Measurements from ENCODE around the gene VIM.
A peak's percentile ranks its signal among the peaks of the same experiment; 100 is the strongest.

VIM gene

DNA sequence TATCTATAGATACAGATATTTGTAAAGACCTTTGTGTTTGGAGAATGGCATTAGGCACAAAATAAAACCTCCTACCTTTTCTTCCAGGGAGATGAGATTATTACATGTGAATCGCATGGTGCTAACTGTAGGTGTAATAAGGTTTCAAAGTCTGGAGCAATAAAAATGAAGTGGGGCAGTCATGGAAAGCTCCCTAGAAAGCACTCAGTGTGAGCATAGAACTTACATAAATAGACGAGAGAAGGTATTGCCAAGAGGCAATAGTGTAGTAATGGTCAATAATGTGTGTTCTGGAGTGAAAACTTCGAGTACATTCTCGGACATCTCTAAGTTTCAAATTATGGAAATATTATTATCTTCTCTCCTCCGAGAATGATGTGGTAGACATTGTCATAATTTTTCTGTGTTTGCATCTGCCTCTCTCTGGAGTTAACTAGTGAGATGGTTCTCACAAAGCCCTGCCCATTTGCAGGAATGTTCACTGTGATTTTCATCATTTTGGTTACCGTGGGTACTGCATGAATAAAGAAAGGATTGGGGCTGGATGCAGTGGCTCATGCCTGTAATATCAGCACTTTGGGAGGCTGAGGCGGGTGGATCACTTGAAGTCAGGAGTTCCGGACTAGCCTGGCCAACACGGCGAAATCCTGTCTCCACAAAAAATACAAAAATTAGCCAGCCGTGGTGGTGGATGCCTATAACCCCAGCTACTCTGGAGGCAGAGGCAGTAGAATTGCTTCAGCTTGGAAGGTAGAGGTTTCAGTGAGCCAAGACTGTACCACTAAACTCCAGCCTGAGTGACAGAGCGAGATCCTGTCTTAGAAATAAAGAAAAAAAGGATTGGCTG, 10.6 kb downstream of the VIM start:
- TF ChIP-seq, protein P1, sequence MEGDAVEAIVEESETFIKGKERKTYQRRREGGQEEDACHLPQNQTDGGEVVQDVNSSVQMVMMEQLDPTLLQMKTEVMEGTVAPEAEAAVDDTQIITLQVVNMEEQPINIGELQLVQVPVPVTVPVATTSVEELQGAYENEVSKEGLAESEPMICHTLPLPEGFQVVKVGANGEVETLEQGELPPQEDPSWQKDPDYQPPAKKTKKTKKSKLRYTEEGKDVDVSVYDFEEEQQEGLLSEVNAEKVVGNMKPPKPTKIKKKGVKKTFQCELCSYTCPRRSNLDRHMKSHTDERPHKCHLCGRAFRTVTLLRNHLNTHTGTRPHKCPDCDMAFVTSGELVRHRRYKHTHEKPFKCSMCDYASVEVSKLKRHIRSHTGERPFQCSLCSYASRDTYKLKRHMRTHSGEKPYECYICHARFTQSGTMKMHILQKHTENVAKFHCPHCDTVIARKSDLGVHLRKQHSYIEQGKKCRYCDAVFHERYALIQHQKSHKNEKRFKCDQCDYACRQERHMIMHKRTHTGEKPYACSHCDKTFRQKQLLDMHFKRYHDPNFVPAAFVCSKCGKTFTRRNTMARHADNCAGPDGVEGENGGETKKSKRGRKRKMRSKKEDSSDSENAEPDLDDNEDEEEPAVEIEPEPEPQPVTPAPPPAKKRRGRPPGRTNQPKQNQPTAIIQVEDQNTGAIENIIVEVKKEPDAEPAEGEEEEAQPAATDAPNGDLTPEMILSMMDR (IDR thresholded peaks at IDR 0.05; ENCODE audit: low read depth, low read length): no peak
- in situ Hi-C loops (cut with HindIII; ENCODE audit: low sequenced_read_pairs): loop anchor here (25.0 kb wide), 1 partner anchor 376 kb away; no protein-coding TSS in a partner anchor
- peak; percentile 92 for DNase-seq (ENCODE audit: low read depth, low spot score)
- no peak overlapping the region for H3K4me3 ChIP-seq (ENCODE audit: low read depth, low read length)

DNA sequence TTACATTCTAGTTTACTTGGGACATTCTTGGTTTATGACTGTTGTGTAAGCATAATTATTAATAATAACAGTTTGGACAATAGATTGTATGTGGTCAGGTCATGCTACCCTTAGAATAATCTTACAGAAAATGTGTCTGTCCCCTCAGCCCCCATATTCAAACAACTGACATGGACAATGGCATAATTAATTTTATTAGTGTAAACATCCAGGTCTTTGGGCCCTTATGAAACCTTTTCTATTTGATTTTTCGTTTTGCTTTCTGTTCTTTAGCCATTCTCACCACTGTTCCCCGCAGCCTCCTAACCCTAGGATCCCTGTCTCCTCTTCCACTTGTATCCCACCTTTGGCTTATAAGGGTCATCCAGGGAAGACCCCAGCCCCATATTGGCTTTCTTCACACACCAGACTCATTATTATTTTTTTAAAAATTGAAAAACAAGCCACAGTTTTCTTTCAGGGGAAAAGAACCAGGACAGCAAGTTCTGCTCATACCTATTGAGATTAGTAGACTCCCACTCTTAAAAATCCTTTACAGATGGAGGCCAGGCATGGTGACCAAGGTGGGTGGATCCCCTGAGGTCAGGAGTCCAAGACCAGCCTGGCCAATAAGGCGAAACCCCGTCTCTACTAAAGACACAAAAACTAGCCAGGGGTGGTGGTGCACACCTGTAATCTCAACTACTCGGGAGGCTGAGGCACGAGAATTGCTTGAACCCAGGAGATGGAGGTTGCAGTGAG, 11.5 kb downstream of the VIM start:
- no peak overlapping the region for H3K4me3 ChIP-seq (ENCODE audit: low read depth, low read length)
- in situ Hi-C loops (cut with HindIII; ENCODE audit: low sequenced_read_pairs): loop anchor here (25.0 kb wide), 1 partner anchor 377 kb away; no protein-coding TSS in a partner anchor
- TF ChIP-seq, protein P1 (IDR thresholded peaks at IDR 0.05; ENCODE audit: low read depth, low read length): no peak
- no peak for DNase-seq (ENCODE audit: low read depth, low spot score)

DNA sequence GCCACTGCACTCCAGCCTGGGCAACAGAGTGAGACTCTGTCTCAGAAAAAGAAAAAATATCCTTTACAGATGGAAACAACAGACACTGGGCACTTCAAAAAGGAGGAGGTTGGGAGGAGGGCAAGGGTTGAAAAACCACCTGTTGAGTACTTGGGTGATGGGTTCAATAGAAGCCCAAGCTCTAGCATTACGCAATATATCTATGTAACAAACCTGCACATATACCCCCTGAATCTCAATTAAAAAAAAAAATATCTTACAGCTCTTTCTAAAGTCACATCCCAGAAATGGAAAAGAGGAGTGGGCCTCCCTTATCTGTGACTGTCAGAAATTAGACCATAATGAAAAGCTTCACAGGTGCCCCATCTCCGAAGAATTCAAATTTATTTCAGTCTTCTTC, 12.1 kb downstream of the VIM start:
- in situ Hi-C loops (cut with HindIII; ENCODE audit: low sequenced_read_pairs): loop anchor here (25.0 kb wide), 1 partner anchor 378 kb away; no protein-coding TSS in a partner anchor
- H3K4me3 ChIP-seq (ENCODE audit: low read depth, low read length): no peak overlapping the region
- TF ChIP-seq, protein P1 (IDR thresholded peaks at IDR 0.05; ENCODE audit: low read depth, low read length): no peak
- no peak for DNase-seq (ENCODE audit: low read depth, low spot score)

DNA sequence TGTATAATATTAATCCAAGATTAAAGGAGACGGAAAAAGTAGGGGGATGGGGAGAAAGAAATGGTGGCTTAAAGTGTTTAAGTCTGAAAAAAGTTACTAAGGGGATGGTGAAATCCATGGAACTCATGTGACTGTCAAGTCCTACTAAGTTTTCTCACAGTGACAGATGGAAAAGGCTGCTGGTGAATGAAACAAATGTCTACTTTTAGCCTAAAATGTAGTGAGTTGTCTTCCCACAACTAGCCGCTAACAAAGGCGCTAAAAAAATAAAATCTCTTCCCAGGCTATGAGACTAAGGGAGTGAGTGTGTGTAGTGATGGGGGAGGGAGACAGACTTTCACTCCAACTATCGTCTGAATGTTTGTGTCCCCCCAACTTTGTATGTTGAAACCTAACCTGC, 12.6 kb downstream of the VIM start:
- in situ Hi-C loops (cut with HindIII; ENCODE audit: low sequenced_read_pairs): loop anchor here (25.0 kb wide), 1 partner anchor 378 kb away; no protein-coding TSS in a partner anchor
- H3K4me3 ChIP-seq (ENCODE audit: low read depth, low read length): no peak overlapping the region
- TF ChIP-seq, protein P1 (IDR thresholded peaks at IDR 0.05; ENCODE audit: low read depth, low read length): no peak
- DNase-seq (ENCODE audit: low read depth, low spot score): no peak

DNA sequence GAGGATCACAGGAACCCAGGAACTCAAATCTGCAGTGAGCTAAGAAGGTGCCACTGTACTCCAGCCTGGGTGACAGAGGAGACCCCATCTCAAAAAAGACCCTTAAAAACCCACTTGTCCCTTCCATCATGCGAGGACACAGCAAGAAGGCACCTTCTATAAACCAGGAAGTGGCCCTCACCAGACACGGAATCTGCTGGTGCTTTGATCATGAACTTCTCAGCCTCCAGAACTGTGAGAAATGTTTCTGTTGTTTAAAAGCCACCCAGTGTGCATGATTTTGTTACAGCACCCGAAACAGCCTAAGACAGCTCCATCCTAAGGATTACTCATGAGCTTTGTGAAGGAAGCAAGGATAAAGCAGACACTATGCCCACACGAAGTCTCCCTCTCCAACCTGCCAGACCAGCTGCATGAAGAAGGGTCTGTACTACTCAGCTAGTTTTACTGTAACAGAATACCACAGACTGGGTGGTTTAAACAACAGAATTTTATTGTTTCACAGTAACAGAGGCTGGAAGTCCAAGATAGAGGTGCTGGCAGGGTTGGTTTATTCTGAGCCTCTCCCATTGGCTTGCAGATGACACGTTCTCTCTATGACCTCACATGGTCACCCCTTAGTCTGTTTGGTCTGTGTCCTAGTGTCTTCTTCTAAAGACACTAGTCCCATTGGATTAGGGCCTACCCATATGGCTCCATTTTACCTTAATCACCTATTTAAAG, 13.7 kb downstream of the VIM start:
- H3K4me3 ChIP-seq (ENCODE audit: low read depth, low read length): no peak overlapping the region
- in situ Hi-C loops (cut with HindIII; ENCODE audit: low sequenced_read_pairs): loop anchor here (25.0 kb wide), 1 partner anchor 379 kb away; no protein-coding TSS in a partner anchor
- no peak for DNase-seq (ENCODE audit: low read depth, low spot score)
- TF ChIP-seq, protein P1 (IDR thresholded peaks at IDR 0.05; ENCODE audit: low read depth, low read length): no peak

All from astrocyte of the spinal cord (primary cell).